MM.1S (cell line): ENCODE results near the gene ABCC6.
"Not testable (repeated sequence)": the region's sequence is repeated elsewhere in the genome, so short reads cannot be mapped to it uniquely, and the experiment has no call there.

Source experiments
- EZH2 ChIP-seq: fragments of 300-600 bp; sonication (generic); optimal IDR thresholded peaks from 2 replicates; pipeline ENCODE3; 2017; ENCODE audit warnings: low read depth, mild to moderate bottlenecking, antibody characterized with exemption, low read length, mixed read lengths
- TF ChIP-seq, protein P1 (sequence below): fragments of 300-600 bp; sonication (generic); IDR thresholded peaks from 2 replicates; pipeline ENCODE4 v1.5.1; 2016; ENCODE audit warnings: antibody characterized with exemption, low read length, mixed read lengths

DNA sequence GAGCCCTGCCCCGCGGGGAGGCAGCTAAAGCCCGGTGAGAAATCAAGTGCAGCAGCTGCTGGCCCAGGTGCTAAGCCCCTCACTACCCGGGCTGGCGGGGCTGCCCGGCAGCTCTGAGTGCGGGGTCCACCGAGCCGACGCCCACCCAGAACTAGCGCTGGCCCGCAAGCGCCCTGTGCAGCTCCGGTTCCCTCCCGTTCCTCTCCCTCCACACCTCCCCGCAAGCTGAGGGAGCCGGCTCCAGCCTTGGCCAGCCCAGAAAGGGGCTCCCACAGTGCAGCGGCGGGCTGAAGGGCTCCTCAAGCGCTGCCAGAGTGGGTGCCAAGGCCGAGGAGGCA is 118.5 kb downstream of the ABCC6 start:
- TF ChIP-seq, protein P1, sequence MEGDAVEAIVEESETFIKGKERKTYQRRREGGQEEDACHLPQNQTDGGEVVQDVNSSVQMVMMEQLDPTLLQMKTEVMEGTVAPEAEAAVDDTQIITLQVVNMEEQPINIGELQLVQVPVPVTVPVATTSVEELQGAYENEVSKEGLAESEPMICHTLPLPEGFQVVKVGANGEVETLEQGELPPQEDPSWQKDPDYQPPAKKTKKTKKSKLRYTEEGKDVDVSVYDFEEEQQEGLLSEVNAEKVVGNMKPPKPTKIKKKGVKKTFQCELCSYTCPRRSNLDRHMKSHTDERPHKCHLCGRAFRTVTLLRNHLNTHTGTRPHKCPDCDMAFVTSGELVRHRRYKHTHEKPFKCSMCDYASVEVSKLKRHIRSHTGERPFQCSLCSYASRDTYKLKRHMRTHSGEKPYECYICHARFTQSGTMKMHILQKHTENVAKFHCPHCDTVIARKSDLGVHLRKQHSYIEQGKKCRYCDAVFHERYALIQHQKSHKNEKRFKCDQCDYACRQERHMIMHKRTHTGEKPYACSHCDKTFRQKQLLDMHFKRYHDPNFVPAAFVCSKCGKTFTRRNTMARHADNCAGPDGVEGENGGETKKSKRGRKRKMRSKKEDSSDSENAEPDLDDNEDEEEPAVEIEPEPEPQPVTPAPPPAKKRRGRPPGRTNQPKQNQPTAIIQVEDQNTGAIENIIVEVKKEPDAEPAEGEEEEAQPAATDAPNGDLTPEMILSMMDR, result not testable (repeated sequence)
- not testable (repeated sequence) for TF ChIP-seq EZH2
